H1 (cell line): Measurements from ENCODE around the gene NEO1. TPM values are rescaled to one million over a fixed set of nuclear protein-coding genes. Genes with fewer than 3 reads are reported as not detected.

Experiments
- CBX8 ChIP-seq: fragments of 300-800, 300-1000 bp; sonication (generic); IDR thresholded peaks from 2 replicates; pipeline ENCODE4 v1.7.1; 2016; ENCODE audit warnings: low read depth, low read length, borderline replicate concordance
- EP300 ChIP-seq, 2 experiments: IDR thresholded peaks; 1 replicate in 1 of 2; 2 replicates in 1 of 2; pipeline ENCODE4 v1.6.1; 2011 to 2012; ENCODE audit warnings: low read depth in 2 of 2, low read length in 2 of 2, mild to moderate bottlenecking in 2 of 2, borderline replicate concordance in 1 of 2, inconsistent platforms in 1 of 2, moderate library complexity in 1 of 2
- JUN ChIP-seq: IDR thresholded peaks from 2 replicates; pipeline ENCODE4 v1.6.1; 2011; ENCODE audit warnings: low read depth, mild to moderate bottlenecking, improper control_type of control experiment, low read length
- RFX5 ChIP-seq: IDR thresholded peaks from 2 replicates; pipeline ENCODE4 v1.6.1; 2011; ENCODE audit warnings: low read depth, low read length, improper control_type of control experiment, borderline replicate concordance
- polyA plus RNA-seq, 7 experiments: library from polyadenylated mRNA; depleted of rRNA in 3 of 7; stranded (reverse) in 5 of 7; unstranded in 2 of 7; fragments of >200 nt in 5 of 7; fragments of 200-250 nt in 2 of 7; gene quantifications; 1 replicate in 5 of 7; 2 replicates in 1 of 7; 4 replicates in 1 of 7; pipeline versions ENCODE4 v1.2.1 to v1.2.3, GENCODE V29; 2011 to 2013; ENCODE audit warnings: missing spikeins in 2 of 7, mixed read lengths in 2 of 7
- total RNA-seq: library from RNA; stranded (reverse); fragmentation: NEBNext Ultra II Directional; extraction: Animal tissue kit (Norgen Biotek cat#: 25700); gene quantifications from 2 replicates; pipeline ENCODE4 v1.2.1, GENCODE V29; 2021

NEO1 gene
- total and polyA plus RNA-seq, 2 of the 8 experiments (the other 6 are each of a cell fraction or from before 2014, with no cell fraction given): 36.0 to 51.0 TPM

GRCh38 chr15:73161546-73161945 lies 109.3 kb downstream of the NEO1 start (continued):
- TF ChIP-seq JUN (no peak), RFX5 (no peak), EP300 (IDR thresholded peaks at IDR 0.05; ENCODE audit: borderline replicate concordance in 1 of 2, low read depth in 2 of 2, low read length in 2 of 2) (no peak), CBX8 (no peak)
